T-helper 1 cell treated with Interleukin-12 subunit alpha and Interleukin-12 subunit beta and Interleukin-4 antibody, amounts not matched to agents 30 μg/mL and 1 μg/mL, for 36 hours (primary cell): ENCODE results near the gene KIF1B.

Experiments used
- H3K27ac Mint-ChIP-seq: one replicate; pipeline ENCODE4 v1.8.0; 2021; ENCODE audit warnings: mild to moderate bottlenecking, mixed read lengths
- H3K27me3 Mint-ChIP-seq: one replicate; pipeline ENCODE4 v1.8.0; 2021; ENCODE audit warnings: low read depth, mixed read lengths
- H3K36me3 Mint-ChIP-seq: one replicate; pipeline ENCODE4 v1.8.0; 2021; ENCODE audit warnings: low read depth, mixed read lengths
- H3K4me1 Mint-ChIP-seq: one replicate; pipeline ENCODE4 v1.8.0; 2021; ENCODE audit warnings: low read depth, mixed read lengths
- H3K4me3 Mint-ChIP-seq: one replicate; pipeline ENCODE4 v1.8.0; 2021; ENCODE audit warnings: mild to moderate bottlenecking, moderate library complexity, mixed read lengths
- H3K9me3 Mint-ChIP-seq: one replicate; pipeline ENCODE4 v1.8.0; 2021; ENCODE audit warnings: mixed read lengths

Gene KIF1B

GRCh38 chr1:10267319-10267718, 56.9 kb downstream of the KIF1B start:
- Mint-ChIP-seq H3K4me1 (peaks cover 2% of the 10 kb centered on the region), H3K4me3 (no peak overlapping the region), H3K36me3 (peaks cover 15% of the 10 kb centered on the region), H3K27me3 (no peaks in the 10 kb centered on the region), H3K27ac (no peak overlapping the region), H3K9me3 (no peaks in the 10 kb centered on the region)

GRCh38 chr1:10267921-10268320, 57.6 kb downstream of the KIF1B start:
- peaks cover 2% of the 10 kb centered on the region for H3K4me1 Mint-ChIP-seq
- peaks cover 17% of the 10 kb centered on the region for H3K36me3 Mint-ChIP-seq
- H3K4me3 Mint-ChIP-seq, result no peak overlapping the region
- H3K27ac Mint-ChIP-seq, result no peak overlapping the region
- H3K9me3 Mint-ChIP-seq, result no peaks in the 10 kb centered on the region
- H3K27me3 Mint-ChIP-seq, result no peaks in the 10 kb centered on the region

DNA sequence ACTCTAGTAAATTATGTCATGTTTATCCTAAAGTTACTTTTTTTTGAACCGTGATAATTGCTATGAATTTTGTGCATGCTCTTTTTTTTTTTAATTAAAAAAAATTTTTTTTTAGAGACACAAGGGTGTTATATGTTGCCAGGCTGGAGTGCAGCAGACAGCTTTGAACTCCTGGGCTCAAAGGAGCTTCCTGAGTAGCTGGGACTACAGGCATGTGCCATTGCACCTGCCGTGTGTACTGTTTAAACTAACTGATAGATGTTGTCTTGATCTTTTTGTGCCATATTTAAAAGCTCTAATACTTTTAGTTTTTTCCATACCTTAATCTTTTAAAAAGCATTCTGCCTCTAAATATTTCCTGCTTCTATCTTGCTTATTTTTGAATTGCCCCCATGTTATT, 60.7 kb downstream of the KIF1B start:
- no peaks in the 10 kb centered on the region for H3K4me1 Mint-ChIP-seq
- peaks cover 8% of the 10 kb centered on the region for H3K36me3 Mint-ChIP-seq
- no peaks in the 10 kb centered on the region for H3K9me3 Mint-ChIP-seq
- no peak overlapping the region for H3K4me3 Mint-ChIP-seq
- H3K27me3 Mint-ChIP-seq, result no peaks in the 10 kb centered on the region
- H3K27ac Mint-ChIP-seq, result no peak overlapping the region

DNA sequence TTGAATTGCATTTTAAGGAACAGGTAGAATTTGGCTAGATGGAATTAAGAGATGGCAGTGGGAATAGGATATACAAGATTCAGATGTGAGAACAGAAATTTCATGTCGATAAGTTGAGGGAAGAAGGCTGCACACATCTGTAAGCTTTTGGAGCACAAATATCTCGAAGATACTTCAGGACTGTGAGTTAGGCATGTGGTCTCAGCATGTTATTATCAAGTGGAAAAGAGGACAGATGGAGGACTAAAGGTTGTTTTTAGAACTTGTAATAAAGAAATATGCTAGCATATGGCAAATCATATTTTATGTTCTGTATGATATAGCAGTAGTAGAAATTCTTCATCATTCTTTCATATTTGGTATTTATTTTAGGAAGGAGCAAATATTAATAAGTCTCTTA, 61.5 kb downstream of the KIF1B start:
- Mint-ChIP-seq H3K27ac (no peak overlapping the region), H3K4me1 (no peaks in the 10 kb centered on the region), H3K4me3 (no peak overlapping the region), H3K36me3 (peaks cover 8% of the 10 kb centered on the region), H3K27me3 (no peaks in the 10 kb centered on the region), H3K9me3 (no peaks in the 10 kb centered on the region)

- Mint-ChIP-seq H3K4me3 (no peak overlapping the region), H3K27me3 (no peaks in the 10 kb centered on the region), H3K36me3 (peaks cover 8% of the 10 kb centered on the region), H3K9me3 (no peaks in the 10 kb centered on the region), H3K27ac (no peak overlapping the region), H3K4me1 (no peaks in the 10 kb centered on the region)
Measured at GRCh38 chr1:10272274-10272673, 61.9 kb downstream of the KIF1B start.

GRCh38 chr1:10278880-10279279, 68.5 kb downstream of the KIF1B start:
- Mint-ChIP-seq H3K36me3 (peaks cover 6% of the 10 kb centered on the region), H3K4me3 (no peak overlapping the region), H3K27me3 (no peaks in the 10 kb centered on the region), H3K4me1 (peaks cover 15% of the 10 kb centered on the region), H3K9me3 (no peaks in the 10 kb centered on the region), H3K27ac (no peak overlapping the region)

- H3K4me3 Mint-ChIP-seq, result no peak overlapping the region
- H3K27me3 Mint-ChIP-seq, result no peaks in the 10 kb centered on the region
- no peak overlapping the region for H3K27ac Mint-ChIP-seq
- no peaks in the 10 kb centered on the region for H3K9me3 Mint-ChIP-seq
- H3K4me1 Mint-ChIP-seq, result peaks cover 15% of the 10 kb centered on the region
- peaks cover 6% of the 10 kb centered on the region for H3K36me3 Mint-ChIP-seq
Measured at GRCh38 chr1:10280439-10281350, 70.3 kb downstream of the KIF1B start.

DNA sequence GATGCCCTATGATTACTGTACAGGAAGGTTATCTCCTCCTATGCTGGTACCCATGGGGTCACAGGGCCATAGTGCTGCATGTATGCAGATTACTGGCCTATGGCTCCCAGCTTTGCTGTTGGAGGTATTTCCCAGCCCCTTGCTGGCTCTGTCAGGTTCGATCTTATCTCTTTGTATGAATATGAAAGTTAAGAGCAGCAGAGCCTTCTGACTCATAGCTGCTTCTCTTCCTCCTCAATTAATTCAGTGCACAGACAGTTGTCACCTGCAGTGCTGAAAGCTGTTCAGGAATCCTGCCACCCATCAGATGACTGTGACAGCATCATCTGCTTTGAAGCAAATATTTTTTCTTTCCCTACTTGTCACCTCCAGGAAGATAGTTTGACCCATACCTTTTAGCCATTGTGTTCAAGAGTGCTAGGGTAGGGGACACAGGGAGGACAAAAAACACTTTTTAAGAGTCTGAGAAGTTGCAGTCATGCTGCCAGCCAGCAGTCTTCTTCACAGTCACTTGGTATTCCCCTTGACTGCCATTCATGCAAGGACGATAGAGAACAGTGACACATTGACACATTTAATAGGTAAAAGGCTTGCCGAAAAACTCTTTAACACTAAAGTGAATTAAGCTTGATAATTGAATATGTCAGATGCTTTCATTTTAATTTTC, 73.1 kb downstream of the KIF1B start:
- H3K27me3 Mint-ChIP-seq, result no peaks in the 10 kb centered on the region
- peak overlapping the region; percentile 41 for H3K27ac Mint-ChIP-seq
- peaks cover 3% of the 10 kb centered on the region for H3K36me3 Mint-ChIP-seq
- peaks cover 15% of the 10 kb centered on the region for H3K4me1 Mint-ChIP-seq
- H3K9me3 Mint-ChIP-seq, result no peaks in the 10 kb centered on the region
- no peak overlapping the region for H3K4me3 Mint-ChIP-seq

GRCh38 chr1:10286244-10286643, 75.9 kb downstream of the KIF1B start:
- H3K9me3 Mint-ChIP-seq, result no peaks in the 10 kb centered on the region
- peaks cover 3% of the 10 kb centered on the region for H3K36me3 Mint-ChIP-seq
- H3K27ac Mint-ChIP-seq, result no peak overlapping the region
- peaks cover 17% of the 10 kb centered on the region for H3K4me1 Mint-ChIP-seq
- no peak overlapping the region for H3K4me3 Mint-ChIP-seq
- no peaks in the 10 kb centered on the region for H3K27me3 Mint-ChIP-seq

- peaks cover 3% of the 10 kb centered on the region for H3K36me3 Mint-ChIP-seq
- H3K27ac Mint-ChIP-seq, result no peak overlapping the region
- no peaks in the 10 kb centered on the region for H3K9me3 Mint-ChIP-seq
- no peaks in the 10 kb centered on the region for H3K27me3 Mint-ChIP-seq
- H3K4me3 Mint-ChIP-seq, result no peak overlapping the region
- H3K4me1 Mint-ChIP-seq, result peaks cover 17% of the 10 kb centered on the region
Measured at GRCh38 chr1:10287023-10287645, 76.8 kb downstream of the KIF1B start.

DNA sequence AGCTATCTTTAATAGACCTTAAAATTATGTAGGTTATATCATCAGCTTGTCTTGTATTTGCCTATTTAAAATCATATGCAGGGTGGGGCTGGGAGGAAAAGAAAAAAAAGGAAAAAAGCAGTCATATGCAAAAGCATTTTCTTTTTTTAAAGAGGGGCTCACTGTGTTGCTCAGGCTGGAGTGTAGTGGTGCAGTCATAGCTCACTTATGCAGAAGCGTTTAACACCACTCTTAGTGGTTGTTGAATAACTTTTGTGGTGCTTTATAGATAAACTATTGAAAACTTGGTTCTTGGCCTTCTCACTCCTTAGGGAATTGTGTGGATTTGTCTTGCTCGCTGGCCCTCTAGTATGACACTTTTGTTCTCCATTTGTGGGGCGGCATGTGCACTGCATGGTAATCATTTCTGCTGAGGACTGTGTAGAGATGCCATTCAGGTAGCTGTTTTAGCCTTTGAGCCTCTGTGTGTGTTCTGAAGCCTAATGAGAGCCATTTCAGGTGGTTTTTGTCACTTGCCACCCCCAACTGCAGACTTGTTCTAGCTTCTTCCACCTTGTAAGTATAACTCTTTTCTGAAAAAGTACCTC, 77.8 kb downstream of the KIF1B start:
- H3K4me3 Mint-ChIP-seq, result no peak overlapping the region
- no peaks in the 10 kb centered on the region for H3K9me3 Mint-ChIP-seq
- H3K36me3 Mint-ChIP-seq, result peaks cover 10% of the 10 kb centered on the region
- no peak overlapping the region for H3K27ac Mint-ChIP-seq
- H3K4me1 Mint-ChIP-seq, result peaks cover 12% of the 10 kb centered on the region
- no peaks in the 10 kb centered on the region for H3K27me3 Mint-ChIP-seq

DNA sequence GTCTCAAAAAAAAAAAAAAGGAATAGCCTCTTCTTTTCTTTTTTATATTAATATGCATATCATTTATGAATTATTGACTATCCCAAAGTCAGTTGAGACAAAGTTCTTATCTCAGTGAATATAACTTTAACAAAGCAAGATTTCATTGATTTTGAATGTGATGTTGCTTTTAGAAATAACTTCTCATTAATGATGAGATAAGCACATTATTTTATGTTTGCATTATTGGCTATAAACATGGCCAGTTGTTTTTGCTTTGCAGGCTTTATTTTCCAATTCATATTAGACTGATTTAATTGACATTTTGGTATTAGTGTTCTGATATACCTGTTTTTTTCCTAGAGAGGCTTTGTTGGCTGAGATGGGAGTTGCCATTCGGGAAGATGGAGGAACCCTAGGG, 81.3 kb downstream of the KIF1B start:
- no peak overlapping the region for H3K4me3 Mint-ChIP-seq
- H3K36me3 Mint-ChIP-seq, result peaks cover 23% of the 10 kb centered on the region
- no peaks in the 10 kb centered on the region for H3K27me3 Mint-ChIP-seq
- no peak overlapping the region for H3K27ac Mint-ChIP-seq
- no peaks in the 10 kb centered on the region for H3K9me3 Mint-ChIP-seq
- peaks cover 6% of the 10 kb centered on the region for H3K4me1 Mint-ChIP-seq

GRCh38 chr1:10292188-10292587, 81.8 kb downstream of the KIF1B start:
- no peaks in the 10 kb centered on the region for H3K27me3 Mint-ChIP-seq
- peaks cover 25% of the 10 kb centered on the region for H3K36me3 Mint-ChIP-seq
- no peak overlapping the region for H3K27ac Mint-ChIP-seq
- H3K4me1 Mint-ChIP-seq, result peaks cover 6% of the 10 kb centered on the region
- H3K4me3 Mint-ChIP-seq, result no peak overlapping the region
- no peaks in the 10 kb centered on the region for H3K9me3 Mint-ChIP-seq

GRCh38 chr1:10295481-10296085, 85.2 kb downstream of the KIF1B start:
- H3K4me3 Mint-ChIP-seq, result no peak overlapping the region
- no peaks in the 10 kb centered on the region for H3K27me3 Mint-ChIP-seq
- peaks cover 6% of the 10 kb centered on the region for H3K4me1 Mint-ChIP-seq
- H3K9me3 Mint-ChIP-seq, result no peaks in the 10 kb centered on the region
- H3K27ac Mint-ChIP-seq, result no peak overlapping the region
- peaks cover 28% of the 10 kb centered on the region for H3K36me3 Mint-ChIP-seq
